Muscle of leg (tissue), 11 donors: ENCODE data around the gene TRIM27. TPM values are rescaled to one million over a fixed set of nuclear protein-coding genes. Genes with fewer than 3 reads are reported as not detected.
"Not testable (repeated sequence)": the region's sequence is repeated elsewhere in the genome, so short reads cannot be mapped to it uniquely, and the experiment has no call there.

Experiments used
- DNase-seq: peaks from one replicate; pipeline ENCODE4 v3.0.0; 2013
- H3K27ac ChIP-seq: one replicate; pipeline ENCODE4 v1.5.1; 2013; ENCODE audit warnings: mild to moderate bottlenecking, low read length, control low read depth
- H3K27me3 ChIP-seq: one replicate; pipeline ENCODE4 v1.6.1; 2013; ENCODE audit warnings: low read length; ENCODE audit not compliant: control insufficient read depth, insufficient read depth
- H3K36me3 ChIP-seq: one replicate; pipeline ENCODE4 v1.6.1; 2013; ENCODE audit warnings: low read length; ENCODE audit not compliant: control insufficient read depth, insufficient read depth
- H3K4me1 ChIP-seq: one replicate; pipeline ENCODE4 v1.6.1; 2013; ENCODE audit warnings: low read length; ENCODE audit not compliant: control insufficient read depth, insufficient read depth
- H3K4me3 ChIP-seq: one replicate; pipeline ENCODE4 v1.5.1; 2013; ENCODE audit warnings: low read length, control low read depth
- H3K9me3 ChIP-seq: replicated peaks from 2 replicates; pipeline ENCODE4 v1.6.1; 2013; ENCODE audit warnings: low read depth, low read length; ENCODE audit not compliant: control insufficient read depth
- WGBS: methylation state at CpG from one replicate; pipeline ENCODE4 v1.1.5; 2013; ENCODE audit warnings: missing lambda C conversion rate; ENCODE audit not compliant: insufficient coverage; 5-methylcytosine and 5-hydroxymethylcytosine counted together
- polyA plus RNA-seq, 8 donors: library from polyadenylated mRNA; unstranded; fragments of 120-200 nt; gene quantifications; one replicate each; pipeline versions ENCODE4 v1.2.1 to v1.2.3, GENCODE V29; 2013; ENCODE audit warnings: inconsistent platforms in 1 of 8, low replicate concordance in 1 of 8; ENCODE audit not compliant: insufficient read length in 8 of 8, insufficient read depth in 1 of 8
- total RNA-seq: library from RNA; stranded (reverse); fragments of 120-200 nt; gene quantifications from one replicate; pipeline ENCODE4 v1.2.4, GENCODE V29; 2013

Gene TRIM27
- total and polyA plus RNA-seq, 9 donors, result 39.6 to 52.3 (median 45.8) TPM

- H3K9me3 ChIP-seq, result no peaks in the 10 kb centered on the region
- no peaks in the 10 kb centered on the region for H3K36me3 ChIP-seq
- DNase-seq, result no peak
- WGBS, result no CpG with 5 or more reads among the region's 3 CpGs
- H3K27me3 ChIP-seq, result peaks cover 16% of the 10 kb centered on the region
- no peak overlapping the region for H3K4me3 ChIP-seq
- peaks cover 10% of the 10 kb centered on the region for H3K4me1 ChIP-seq
- no peak overlapping the region for H3K27ac ChIP-seq
These were observed 32.5 kb upstream of the TRIM27 start for GRCh38 chr6:28956331-28956730.

- Histone ChIP-seq H3K36me3 (no peaks in the 10 kb centered on the region), H3K27ac (no peak overlapping the region), H3K4me3 (peak overlapping the region; percentile 39), H3K4me1 (peaks cover 10% of the 10 kb centered on the region), H3K27me3 (peaks cover 16% of the 10 kb centered on the region), H3K9me3 (no peaks in the 10 kb centered on the region)
- WGBS, result 1% methylated on average over 12 of the region's 22 CpGs
- no peak for DNase-seq
These were observed 29.9 kb upstream of the TRIM27 start for GRCh38 chr6:28953585-28954258.

- Histone ChIP-seq H3K4me3 (peak overlapping the region; percentile 39), H3K4me1 (peaks cover 10% of the 10 kb centered on the region), H3K9me3 (no peaks in the 10 kb centered on the region), H3K36me3 (no peaks in the 10 kb centered on the region), H3K27me3 (peaks cover 16% of the 10 kb centered on the region), H3K27ac (no peak overlapping the region)
- DNase-seq, result peak; percentile 52
- 16% methylated on average over 11 of the region's 13 CpGs for WGBS
These were observed 29.3 kb upstream of the TRIM27 start for GRCh38 chr6:28953039-28953584.

- not testable (repeated sequence) for H3K36me3 ChIP-seq, H3K4me1 ChIP-seq, H3K9me3 ChIP-seq, H3K4me3 ChIP-seq, H3K27ac ChIP-seq, DNase-seq
- 97% methylated on average over 26 of the region's 41 CpGs for WGBS
- H3K27me3 ChIP-seq, result peaks cover 14% of the 10 kb centered on the region
These were observed 25.9 kb upstream of the TRIM27 start for GRCh38 chr6:28949656-28950195.

GRCh38 chr6:28948782-28949486 is 25.1 kb upstream of the TRIM27 start:
- Histone ChIP-seq H3K27me3 (peaks cover 7% of the 10 kb centered on the region), H3K27ac (no peak overlapping the region), H3K4me1 (peaks cover 8% of the 10 kb centered on the region), H3K36me3 (no peaks in the 10 kb centered on the region), H3K4me3 (no peak overlapping the region), H3K9me3 (no peaks in the 10 kb centered on the region)
- no peak for DNase-seq
- 58% methylated on average over 15 of the region's 23 CpGs for WGBS

- WGBS, result 92% methylated on average over 1 of the region's 1 CpG
- Histone ChIP-seq H3K27ac (no peak overlapping the region), H3K9me3 (no peaks in the 10 kb centered on the region), H3K36me3 (no peaks in the 10 kb centered on the region), H3K4me3 (no peak overlapping the region), H3K27me3 (no peaks in the 10 kb centered on the region), H3K4me1 (peaks cover 9% of the 10 kb centered on the region)
- no peak for DNase-seq
These were observed 24.1 kb upstream of the TRIM27 start for GRCh38 chr6:28947831-28948270.

GRCh38 chr6:28947067-28947765 is 23.4 kb upstream of the TRIM27 start:
- H3K36me3 ChIP-seq, result no peaks in the 10 kb centered on the region
- no peak overlapping the region for H3K4me3 ChIP-seq
- WGBS, result 69% methylated on average over 4 of the region's 6 CpGs
- no peak overlapping the region for H3K27ac ChIP-seq
- no peaks in the 10 kb centered on the region for H3K9me3 ChIP-seq
- H3K4me1 ChIP-seq, result peaks cover 10% of the 10 kb centered on the region
- H3K27me3 ChIP-seq, result no peaks in the 10 kb centered on the region
- DNase-seq, result no peak

GRCh38 chr6:28945349-28945748 is 21.6 kb upstream of the TRIM27 start:
- WGBS, result no CpG with 5 or more reads among the region's 3 CpGs
- Histone ChIP-seq H3K9me3 (no peaks in the 10 kb centered on the region), H3K36me3 (no peaks in the 10 kb centered on the region), H3K4me3 (no peak overlapping the region), H3K27me3 (no peaks in the 10 kb centered on the region), H3K4me1 (peaks cover 18% of the 10 kb centered on the region), H3K27ac (no peak overlapping the region)
- DNase-seq, result no peak

GRCh38 chr6:28944412-28944865 is 20.7 kb upstream of the TRIM27 start:
- peak; percentile 89 for DNase-seq
- Histone ChIP-seq H3K27ac (peak overlapping the region; percentile 63), H3K27me3 (no peaks in the 10 kb centered on the region), H3K4me1 (peaks cover 19% of the 10 kb centered on the region), H3K4me3 (peak overlapping the region; percentile 54), H3K36me3 (no peaks in the 10 kb centered on the region), H3K9me3 (no peaks in the 10 kb centered on the region)
- WGBS, result 0% methylated on average over 5 of the region's 12 CpGs
